Activated naive CD4-positive, alpha-beta T cell treated with anti-CD3 and anti-CD28 coated beads for 36 hours (primary cell): Measurements from ENCODE around the gene AFAP1. TPM values are rescaled to one million over a fixed set of nuclear protein-coding genes. Genes with fewer than 3 reads are reported as not detected.

Experiments
- CTCF ChIA-PET: fragments of 350-600 bp; sonication (Branson Sonifier 250); formaldehyde crosslinking; loops from one replicate; lab custom pipeline; 2021; ENCODE audit warnings: antibody characterized with exemption; lab: Charles Lee
- DNase-seq: peaks from one replicate; pipeline ENCODE4 v3.0.0-alpha.2; 2020
- H3K27ac Mint-ChIP-seq: one replicate; pipeline ENCODE4 v1.8.0; 2021; ENCODE audit warnings: mild to moderate bottlenecking, mixed read lengths
- H3K27me3 Mint-ChIP-seq: one replicate; pipeline ENCODE4 v1.8.0; 2021; ENCODE audit warnings: low read depth, mixed read lengths
- H3K36me3 Mint-ChIP-seq: one replicate; pipeline ENCODE4 v1.8.0; 2021; ENCODE audit warnings: low read depth, mixed read lengths
- H3K4me1 Mint-ChIP-seq: one replicate; pipeline ENCODE4 v1.8.0; 2021; ENCODE audit warnings: low read depth, mixed read lengths
- H3K4me3 Mint-ChIP-seq: one replicate; pipeline ENCODE4 v1.8.0; 2021; ENCODE audit warnings: mild to moderate bottlenecking, moderate library complexity, mixed read lengths
- H3K9me3 Mint-ChIP-seq: one replicate; pipeline ENCODE4 v1.8.0; 2021; ENCODE audit warnings: mixed read lengths
- intact Hi-C: fragments of 100-400 bp; cut with micrococcal nuclease; formaldehyde crosslinking; loops from one replicate; pipeline ENCODE4 v1.15.1; 2023
- total RNA-seq, 2 experiments: library from RNA; stranded (reverse); gene quantifications; one replicate each; pipeline ENCODE4 v1.2.3, GENCODE V29; 2021

The AFAP1 gene
- total RNA-seq, 2 experiments from 2014 or later = 26.7 to 28.8 TPM

DNA sequence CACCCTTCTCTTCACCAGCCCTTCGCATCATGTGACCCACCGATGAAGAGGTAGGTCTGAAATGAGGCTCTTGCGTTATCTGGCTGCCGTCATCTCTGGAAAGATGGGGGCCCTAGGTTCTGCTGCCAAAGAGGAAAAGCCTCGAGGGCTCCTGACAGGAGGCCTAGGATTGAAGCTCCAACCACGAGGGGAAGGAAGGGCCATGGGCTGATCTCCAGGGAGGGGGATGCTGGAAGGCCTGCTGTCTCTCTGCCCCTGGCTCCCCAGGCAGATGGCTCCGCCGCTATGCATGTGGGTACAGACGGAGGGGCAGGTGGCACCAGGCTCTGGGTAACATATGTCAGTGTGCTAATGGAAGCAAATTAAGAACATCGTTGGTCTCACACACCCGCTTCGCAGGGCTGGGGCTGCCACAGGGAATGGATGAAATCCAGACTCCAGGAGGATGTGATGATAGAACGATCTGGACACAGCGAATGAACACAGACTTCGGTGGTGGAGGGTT lies 44.9 kb downstream of the AFAP1 start:
- H3K27ac Mint-ChIP-seq = no peak overlapping the region
- H3K9me3 Mint-ChIP-seq = peaks cover 3% of the 10 kb centered on the region
- no peak for DNase-seq
- peaks cover 3% of the 10 kb centered on the region for H3K36me3 Mint-ChIP-seq
- H3K4me3 Mint-ChIP-seq = no peak overlapping the region
- peaks cover 30% of the 10 kb centered on the region for H3K4me1 Mint-ChIP-seq
- intact Hi-C loops = no loop called here
- CTCF ChIA-PET = no interaction called here
- no peaks in the 10 kb centered on the region for H3K27me3 Mint-ChIP-seq

DNA sequence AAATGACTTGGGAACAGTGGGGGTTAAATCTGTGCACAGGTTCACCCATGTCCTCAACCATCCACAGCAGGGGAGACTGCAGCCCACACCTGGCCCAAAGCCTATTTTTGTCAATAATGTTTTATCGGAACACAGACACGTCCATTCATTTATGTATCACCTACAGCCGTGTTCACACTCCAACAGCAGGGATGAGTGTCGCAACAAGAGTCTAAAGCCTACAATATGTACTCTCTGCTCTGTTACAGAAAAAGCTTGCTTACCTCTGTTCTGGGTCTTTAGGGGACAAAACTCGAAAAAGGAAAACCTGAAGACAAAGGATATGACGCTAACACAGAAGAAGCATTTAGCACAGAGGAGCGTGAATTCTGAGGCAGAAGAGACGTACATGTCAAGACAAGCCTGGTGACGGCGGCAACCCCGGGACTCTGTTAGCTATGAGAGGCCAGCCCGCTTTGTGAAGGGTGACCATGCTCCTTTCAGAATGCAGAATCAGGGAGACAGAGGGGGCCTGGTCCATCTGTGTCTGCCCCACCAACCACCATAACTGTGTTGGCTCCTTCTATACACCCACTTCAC lies 45.5 kb downstream of the AFAP1 start:
- intact Hi-C loops = no loop called here
- no peak overlapping the region for H3K27ac Mint-ChIP-seq
- no peaks in the 10 kb centered on the region for H3K27me3 Mint-ChIP-seq
- H3K4me1 Mint-ChIP-seq = peaks cover 30% of the 10 kb centered on the region
- DNase-seq = no peak
- peaks cover 3% of the 10 kb centered on the region for H3K9me3 Mint-ChIP-seq
- no peak overlapping the region for H3K4me3 Mint-ChIP-seq
- H3K36me3 Mint-ChIP-seq = peaks cover 3% of the 10 kb centered on the region
- CTCF ChIA-PET = interaction anchor here (0.6 kb wide), 1 partner anchor 127 kb away, joined by 3 read pairs; no protein-coding TSS in a partner anchor

DNA sequence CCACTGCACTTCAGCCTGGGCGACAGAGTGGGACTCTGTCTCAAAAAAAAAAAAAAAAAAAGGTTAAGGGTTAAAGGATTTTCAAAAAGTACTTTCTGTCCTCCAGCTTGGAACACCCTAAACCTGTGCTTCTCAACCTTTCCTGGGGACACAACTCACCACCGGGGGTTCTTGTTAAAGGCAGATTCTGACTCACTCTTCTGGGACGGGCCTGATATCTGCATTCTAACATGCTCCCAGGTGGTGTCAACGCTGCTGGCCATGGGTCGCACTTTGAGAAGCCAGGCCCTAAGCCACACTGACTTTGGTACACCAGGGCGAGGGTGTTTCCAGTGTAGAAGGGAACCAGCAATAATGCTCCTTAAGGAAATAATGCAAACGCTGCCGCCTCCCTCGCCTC lies 46.1 kb downstream of the AFAP1 start:
- CTCF ChIA-PET = interaction anchor here (0.6 kb wide), 1 partner anchor 128 kb away, joined by 3 read pairs; no protein-coding TSS in a partner anchor
- H3K9me3 Mint-ChIP-seq = peaks cover 3% of the 10 kb centered on the region
- H3K27me3 Mint-ChIP-seq = no peaks in the 10 kb centered on the region
- peaks cover 29% of the 10 kb centered on the region for H3K4me1 Mint-ChIP-seq
- H3K4me3 Mint-ChIP-seq = no peak overlapping the region
- H3K36me3 Mint-ChIP-seq = peaks cover 3% of the 10 kb centered on the region
- intact Hi-C loops = no loop called here
- no peak overlapping the region for H3K27ac Mint-ChIP-seq
- no peak for DNase-seq

DNA sequence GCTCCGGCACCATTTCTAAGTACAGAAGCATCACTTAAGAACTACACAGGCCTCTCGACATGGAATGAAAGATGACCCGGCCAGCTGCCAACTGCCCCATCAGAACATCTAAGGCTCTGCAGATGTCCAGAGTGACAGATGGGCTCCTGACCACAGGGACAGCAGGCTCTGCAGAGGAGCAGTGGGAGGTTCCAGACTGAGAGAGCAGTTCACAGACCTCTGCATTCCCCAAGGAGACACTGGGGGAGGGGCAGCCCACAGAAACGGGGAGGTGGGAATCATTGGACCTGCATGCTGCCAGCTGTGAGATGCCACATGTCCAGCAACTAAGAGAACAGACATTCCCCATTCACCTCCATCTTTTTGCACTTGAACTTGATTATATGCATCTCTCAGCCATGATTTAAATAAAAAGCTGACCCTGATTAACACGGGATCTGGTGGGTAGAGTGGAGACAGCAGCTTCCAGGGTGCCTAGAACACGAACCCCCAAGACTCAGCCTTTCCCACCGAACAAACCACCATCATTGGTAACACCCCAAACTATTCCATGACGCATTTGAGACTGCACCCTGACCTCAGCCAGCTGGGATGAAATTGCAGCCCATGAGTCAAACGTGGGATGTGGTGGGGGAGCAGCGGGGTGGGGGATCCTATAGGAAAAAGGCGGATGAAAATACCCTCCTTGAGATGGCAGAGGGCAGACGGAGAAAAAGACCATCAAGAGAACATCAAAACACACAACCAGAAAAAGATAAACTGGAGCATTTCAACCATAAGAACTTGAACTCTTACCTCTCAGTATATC lies 47.2 kb downstream of the AFAP1 start:
- no peak overlapping the region for H3K27ac Mint-ChIP-seq
- CTCF ChIA-PET = no interaction called here
- intact Hi-C loops = no loop called here
- no peak overlapping the region for H3K4me3 Mint-ChIP-seq
- no peaks in the 10 kb centered on the region for H3K27me3 Mint-ChIP-seq
- H3K4me1 Mint-ChIP-seq = peaks cover 28% of the 10 kb centered on the region
- H3K36me3 Mint-ChIP-seq = peaks cover 7% of the 10 kb centered on the region
- DNase-seq = no peak
- peaks cover 8% of the 10 kb centered on the region for H3K9me3 Mint-ChIP-seq

DNA sequence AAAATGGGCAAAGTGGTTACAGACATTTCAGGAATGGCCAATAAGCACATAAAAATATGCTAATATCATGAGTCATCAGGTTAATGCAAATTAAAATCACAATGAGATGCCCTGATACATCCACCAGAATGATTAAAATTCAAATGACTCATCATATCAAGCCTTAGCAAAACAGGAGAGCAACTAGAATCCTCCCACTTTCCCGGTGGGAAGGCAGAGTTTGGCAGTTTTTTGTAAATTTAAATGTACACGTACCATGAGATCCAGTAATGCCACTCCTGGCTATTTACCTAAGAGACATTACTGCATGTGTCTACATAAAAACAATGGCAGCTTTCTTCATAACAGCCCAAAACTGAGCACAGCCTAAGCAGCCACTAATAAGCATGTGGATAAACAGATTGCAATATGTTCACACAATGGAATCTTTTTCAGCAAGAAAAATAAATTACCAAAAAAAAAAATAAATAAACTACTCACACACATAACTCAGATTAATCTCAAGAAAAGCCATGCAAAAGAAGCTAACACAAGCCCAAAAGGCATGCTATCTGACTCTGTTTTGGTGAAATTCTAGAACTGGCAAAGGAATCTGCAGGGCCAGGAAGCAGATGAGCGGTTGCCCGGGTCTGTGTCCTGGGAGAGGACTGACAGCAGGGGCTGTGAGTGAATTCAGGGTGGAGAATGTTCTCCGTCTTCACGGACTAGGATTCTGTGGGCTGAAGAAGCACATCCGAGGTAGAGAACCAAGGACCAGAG lies 48.8 kb downstream of the AFAP1 start:
- Mint-ChIP-seq H3K27me3 (no peaks in the 10 kb centered on the region), H3K9me3 (peaks cover 8% of the 10 kb centered on the region), H3K4me3 (no peak overlapping the region), H3K27ac (no peak overlapping the region), H3K36me3 (peaks cover 7% of the 10 kb centered on the region), H3K4me1 (peaks cover 30% of the 10 kb centered on the region)
- no peak for DNase-seq
- CTCF ChIA-PET = interaction anchor here (0.6 kb wide), 1 partner anchor 1910 kb away, joined by 3 read pairs; no protein-coding TSS in a partner anchor
- intact Hi-C loops = no loop called here

DNA sequence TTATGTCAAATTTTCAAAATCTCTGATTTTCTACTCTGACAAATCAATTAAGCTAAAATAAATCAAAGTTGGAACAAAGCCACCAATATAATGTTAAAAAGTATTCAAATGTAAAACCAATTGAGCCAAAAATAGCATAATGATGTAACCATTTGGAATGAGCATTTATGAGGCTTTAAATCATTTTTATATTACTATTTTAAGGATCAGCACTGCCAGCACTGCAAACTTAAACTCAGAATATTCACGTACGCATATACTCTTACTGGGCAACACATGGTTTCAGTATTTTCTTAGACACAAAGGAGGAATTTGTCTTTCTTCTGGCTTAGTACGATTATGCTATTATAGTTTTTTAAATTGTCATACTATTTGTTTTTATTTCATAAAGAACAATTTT lies 52.2 kb downstream of the AFAP1 start:
- Mint-ChIP-seq H3K27me3 (no peaks in the 10 kb centered on the region), H3K27ac (no peak overlapping the region), H3K4me3 (no peak overlapping the region), H3K9me3 (peaks cover 8% of the 10 kb centered on the region), H3K4me1 (peaks cover 36% of the 10 kb centered on the region), H3K36me3 (peaks cover 7% of the 10 kb centered on the region)
- no peak for DNase-seq
- CTCF ChIA-PET = interaction anchor here (0.8 to 1.0 kb wide), 2 partner anchors 20 to 50 kb away, joined by 3 to 5 read pairs; no protein-coding TSS in a partner anchor
- intact Hi-C loops = no loop called here

DNA sequence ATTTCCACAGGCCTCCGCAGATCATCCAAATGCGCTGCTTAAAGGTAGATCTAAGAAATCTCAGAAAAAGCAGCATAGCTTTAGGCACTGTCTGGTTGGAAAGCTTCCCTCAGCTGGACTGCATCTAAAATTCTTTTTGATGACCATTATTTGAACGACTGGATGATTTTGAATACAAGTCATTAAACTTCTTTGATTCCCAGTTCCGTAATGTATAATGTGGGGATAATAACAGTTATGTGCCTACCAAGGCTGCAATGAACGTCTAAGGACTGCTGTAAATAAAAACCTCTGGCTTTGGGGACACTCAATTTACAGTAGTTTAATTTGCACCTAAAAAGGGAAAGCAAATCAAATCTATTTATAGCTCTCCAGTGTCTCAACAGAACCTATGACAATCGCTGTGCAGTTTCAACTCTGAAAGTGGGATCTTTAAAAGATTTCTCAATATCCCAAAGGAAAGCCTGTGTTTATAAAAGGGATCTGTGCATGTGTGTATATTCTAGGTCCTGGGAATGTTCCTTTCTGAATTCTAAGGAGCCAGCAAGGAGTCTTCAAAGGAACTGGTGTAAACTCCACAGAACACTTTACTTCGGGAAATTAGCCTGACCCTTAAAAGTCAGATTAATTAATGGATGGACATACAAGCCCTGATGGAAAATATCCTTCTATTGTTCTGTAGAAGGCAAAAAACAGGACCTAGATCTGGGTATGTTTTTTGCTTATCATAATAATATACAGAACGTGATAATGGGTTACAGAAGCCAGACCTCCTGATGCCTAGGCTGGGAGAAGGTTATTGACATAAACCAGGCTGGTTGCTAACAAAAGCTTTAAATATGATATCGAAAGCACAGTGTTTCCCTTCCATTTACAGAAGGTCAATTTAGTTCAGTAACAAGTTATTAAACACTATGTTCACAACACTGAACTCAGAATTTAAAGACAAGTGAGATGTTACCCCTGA lies 53.4 kb downstream of the AFAP1 start:
- Mint-ChIP-seq H3K4me1 (peaks cover 37% of the 10 kb centered on the region), H3K27ac (no peak overlapping the region), H3K27me3 (no peaks in the 10 kb centered on the region), H3K36me3 (peaks cover 7% of the 10 kb centered on the region), H3K9me3 (peaks cover 8% of the 10 kb centered on the region), H3K4me3 (no peak overlapping the region)
- DNase-seq = no peak
- intact Hi-C loops = no loop called here
- CTCF ChIA-PET = interaction anchor here (0.6 to 0.8 kb wide), 2 partner anchors 52 to 55 kb away, joined by 3 read pairs; no protein-coding TSS in a partner anchor

DNA sequence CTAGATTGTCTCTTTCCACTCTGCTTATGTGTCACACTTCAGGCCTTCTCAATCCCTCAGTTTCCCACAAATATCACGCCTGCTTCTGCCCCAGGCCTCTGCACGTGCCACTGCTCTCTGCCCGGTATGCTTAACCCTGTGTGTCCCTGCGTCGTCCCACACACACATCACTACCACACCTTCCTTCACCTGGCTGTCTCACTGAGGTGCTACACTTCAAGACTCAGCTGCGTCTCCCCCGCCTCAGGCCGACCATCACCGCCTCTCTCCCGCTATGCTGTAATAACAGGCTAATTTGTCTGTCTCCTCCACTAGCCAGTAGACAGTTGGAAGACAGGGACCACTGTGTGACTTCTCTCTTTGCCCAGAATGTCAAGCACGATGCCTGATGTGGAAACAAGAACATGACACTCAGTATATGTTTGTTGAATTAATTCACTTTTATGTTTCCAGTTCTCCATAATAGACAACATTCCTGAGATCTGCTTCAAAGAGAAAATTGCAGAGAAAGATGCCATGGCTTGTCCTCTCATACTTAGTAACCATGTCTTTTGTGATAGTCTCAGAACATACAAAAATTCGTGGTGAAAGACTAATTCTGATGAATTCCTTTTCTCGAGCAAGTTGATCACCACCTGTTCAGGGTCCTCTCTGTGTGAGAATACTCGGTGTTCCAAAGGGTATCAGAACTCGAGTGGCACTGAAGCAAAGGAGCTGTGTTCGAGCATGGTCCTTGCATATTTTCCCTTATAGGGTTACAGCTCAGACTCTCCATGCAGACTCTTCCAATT lies 54.2 kb downstream of the AFAP1 start:
- H3K27me3 Mint-ChIP-seq = no peaks in the 10 kb centered on the region
- no peak overlapping the region for H3K27ac Mint-ChIP-seq
- peaks cover 8% of the 10 kb centered on the region for H3K9me3 Mint-ChIP-seq
- intact Hi-C loops = no loop called here
- CTCF ChIA-PET = interaction anchor here (0.6 kb wide), 1 partner anchor 54 kb away, joined by 3 read pairs; no protein-coding TSS in a partner anchor
- no peak for DNase-seq
- H3K4me3 Mint-ChIP-seq = no peak overlapping the region
- H3K36me3 Mint-ChIP-seq = peaks cover 6% of the 10 kb centered on the region
- H3K4me1 Mint-ChIP-seq = peaks cover 39% of the 10 kb centered on the region

DNA sequence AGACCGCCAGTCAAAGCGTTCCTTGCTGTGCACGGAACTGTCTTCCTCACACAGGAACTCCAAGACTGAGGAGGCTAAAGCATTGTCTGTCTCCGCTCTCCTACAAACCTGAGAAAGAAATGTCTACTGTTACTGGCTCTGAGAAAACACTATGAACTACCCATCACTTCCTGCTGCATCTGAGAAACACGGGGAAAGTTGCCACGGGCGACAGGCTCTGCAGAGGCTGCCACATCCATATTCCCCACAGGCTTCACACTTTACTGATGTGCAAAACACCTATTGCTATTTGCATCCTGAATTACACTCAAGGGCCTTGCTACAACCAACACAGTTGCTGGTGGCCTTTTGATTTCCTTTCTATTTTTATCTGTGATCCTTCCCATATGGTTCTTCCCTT lies 59.0 kb downstream of the AFAP1 start:
- Mint-ChIP-seq H3K9me3 (no peaks in the 10 kb centered on the region), H3K27me3 (no peaks in the 10 kb centered on the region), H3K36me3 (no peaks in the 10 kb centered on the region), H3K4me1 (peaks cover 57% of the 10 kb centered on the region), H3K27ac (no peak overlapping the region), H3K4me3 (no peak overlapping the region)
- intact Hi-C loops = no loop called here
- CTCF ChIA-PET = no interaction called here
- peak; percentile 28 for DNase-seq

DNA sequence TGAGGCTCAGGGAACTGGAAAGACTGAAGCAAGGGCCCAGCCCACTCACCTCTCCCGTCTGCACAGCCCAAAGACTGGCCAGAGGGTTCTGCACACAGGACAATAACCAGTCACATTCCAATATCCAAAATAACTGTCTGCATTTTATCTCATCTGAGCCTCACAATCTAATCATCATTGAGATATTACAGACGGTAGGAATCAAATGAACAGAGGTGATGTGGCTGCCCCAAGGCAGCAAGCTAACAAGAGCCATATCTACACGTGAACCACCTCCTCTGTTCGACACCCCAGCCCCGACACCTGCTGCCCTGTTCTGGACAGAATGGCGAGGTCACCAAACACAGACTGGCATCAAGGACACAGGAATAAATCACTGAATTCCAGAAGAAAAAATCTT lies 60.5 kb downstream of the AFAP1 start:
- DNase-seq = no peak
- Mint-ChIP-seq H3K4me1 (peaks cover 58% of the 10 kb centered on the region), H3K9me3 (no peaks in the 10 kb centered on the region), H3K27me3 (no peaks in the 10 kb centered on the region), H3K27ac (no peak overlapping the region), H3K36me3 (no peaks in the 10 kb centered on the region), H3K4me3 (no peak overlapping the region)
- CTCF ChIA-PET = interaction anchor here (1.6 to 1.7 kb wide), 2 partner anchors 74 to 76 kb away, joined by 3 to 8 read pairs; no protein-coding TSS in a partner anchor
- intact Hi-C loops = loop anchor here (5.0 kb wide), 2 partner anchors 38 to 83 kb away; no protein-coding TSS in a partner anchor
